RPMI7951 (cell line): ENCODE measurements around the gene TRMO. TPM values are rescaled to one million over a fixed set of nuclear protein-coding genes. Genes with fewer than 3 reads are reported as not detected.
A peak's percentile ranks its signal among the peaks of the same experiment; 100 is the strongest.

Experiments
- DNase-seq: peaks from one replicate; pipeline ENCODE4 v3.0.0-alpha.2; 2012; ENCODE audit warnings: low read depth
- total RNA-seq: library from RNA; depleted of rRNA; stranded (reverse); fragments of >200 nt; shearing (Covaris generic); gene quantifications from 2 replicates; pipeline ENCODE4 v1.2.3, GENCODE V29; 2014; rRNA removed

Gene TRMO
- total RNA-seq, 1 experiment from 2014 or later = 16.9 TPM

DNA sequence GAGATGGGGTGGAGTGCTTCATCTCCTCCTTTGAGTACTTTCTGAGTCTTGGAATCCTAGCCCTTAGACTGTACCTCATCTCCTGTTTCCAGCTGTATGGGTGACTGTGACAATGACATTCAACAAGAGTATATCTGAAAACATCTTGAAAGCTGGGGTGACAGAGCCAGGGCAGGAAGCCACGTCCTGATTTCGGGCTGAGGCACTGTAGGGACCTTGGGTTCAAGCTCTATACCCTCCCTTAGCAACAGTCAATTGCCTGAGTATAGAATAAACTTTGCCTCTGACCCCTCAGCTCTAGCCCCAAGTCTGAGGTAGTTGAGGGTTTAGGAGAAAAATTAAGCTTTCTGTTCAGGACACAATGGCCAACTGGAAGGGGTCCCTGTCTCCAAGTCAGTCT, 63.0 kb downstream of the TRMO start:
- DNase-seq = no peak

DNA sequence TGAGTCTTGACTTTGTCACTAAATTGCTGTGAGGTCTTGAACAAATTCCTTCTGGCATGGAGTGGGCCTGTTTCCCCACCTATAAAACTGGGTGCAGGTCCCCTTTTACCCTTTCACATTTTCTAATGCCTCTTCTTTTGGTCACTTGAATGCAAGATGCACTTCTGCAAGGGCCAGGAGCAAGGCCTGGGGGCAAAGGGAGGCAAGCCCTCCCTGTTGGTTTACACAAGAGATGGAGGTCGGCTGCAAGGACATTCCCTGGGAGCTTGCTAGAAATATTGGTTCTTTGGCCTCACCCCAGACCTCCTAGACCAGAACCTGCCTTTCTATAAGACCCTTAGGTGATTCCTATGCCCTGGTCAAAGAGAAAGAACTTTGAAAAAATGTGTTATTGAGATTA, 63.5 kb downstream of the TRMO start:
- DNase-seq = no peak

DNA sequence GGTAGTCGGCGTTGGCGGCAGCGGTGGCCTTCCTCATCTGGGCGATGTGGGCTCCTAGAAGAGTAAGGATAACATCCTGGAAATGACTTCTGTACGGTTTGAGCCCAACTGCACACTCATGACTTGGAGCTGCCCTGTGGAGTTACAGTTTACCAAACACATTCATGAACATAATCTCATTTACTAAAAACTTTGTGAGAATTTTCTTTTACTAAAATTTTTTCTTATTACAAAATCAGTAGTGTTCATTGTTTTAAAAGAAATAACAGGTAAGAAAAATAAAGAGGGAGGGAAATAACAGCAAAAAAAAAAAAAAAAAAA, 63.9 kb downstream of the TRMO start:
- no peak for DNase-seq

- peak; percentile 17 for DNase-seq
Observed at GRCh38 chr9:97857606-97858392, 64.5 kb downstream of the TRMO start.

- DNase-seq = no peak
Observed at GRCh38 chr9:97856857-97857605, 65.3 kb downstream of the TRMO start.

DNA sequence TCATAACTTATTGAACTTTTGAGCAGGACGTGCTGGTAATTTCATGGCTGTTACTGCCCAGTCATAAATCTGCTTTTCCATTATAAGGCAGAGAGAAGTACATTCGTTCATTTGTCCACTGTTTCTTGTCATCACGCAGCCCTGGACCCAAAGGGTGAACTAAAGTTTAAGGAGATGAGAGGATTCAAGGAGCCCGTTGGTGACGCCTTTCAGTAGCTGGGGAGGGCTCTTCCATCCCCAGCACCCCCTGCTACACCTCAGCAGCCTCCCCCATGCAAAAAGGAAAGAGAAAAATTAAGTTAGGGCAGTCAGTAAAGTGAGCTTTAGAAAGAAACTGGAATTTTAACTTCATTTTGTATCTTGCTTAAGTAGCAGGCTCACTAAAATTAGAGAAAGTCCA, 66.4 kb downstream of the TRMO start:
- no peak for DNase-seq

DNA sequence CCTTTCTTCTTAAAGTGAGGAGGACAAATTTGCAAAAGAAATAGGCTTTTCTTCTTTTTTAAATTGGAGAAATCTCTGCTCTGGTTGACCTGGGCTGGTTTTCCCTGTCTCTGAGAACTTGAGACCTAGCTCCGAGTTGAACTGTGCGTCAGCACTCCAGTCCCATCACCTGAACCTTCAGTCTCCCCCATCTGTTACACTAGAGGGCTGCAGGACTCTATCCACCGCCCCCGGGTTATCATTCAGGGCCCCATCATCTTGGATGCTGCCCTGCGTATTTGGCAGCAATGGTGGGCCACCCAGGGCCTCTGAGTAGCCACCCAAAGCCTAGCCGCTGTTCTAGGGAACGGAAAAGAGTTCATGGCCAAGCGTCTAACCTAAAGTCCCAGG, 66.8 kb downstream of the TRMO start:
- DNase-seq = no peak

DNA sequence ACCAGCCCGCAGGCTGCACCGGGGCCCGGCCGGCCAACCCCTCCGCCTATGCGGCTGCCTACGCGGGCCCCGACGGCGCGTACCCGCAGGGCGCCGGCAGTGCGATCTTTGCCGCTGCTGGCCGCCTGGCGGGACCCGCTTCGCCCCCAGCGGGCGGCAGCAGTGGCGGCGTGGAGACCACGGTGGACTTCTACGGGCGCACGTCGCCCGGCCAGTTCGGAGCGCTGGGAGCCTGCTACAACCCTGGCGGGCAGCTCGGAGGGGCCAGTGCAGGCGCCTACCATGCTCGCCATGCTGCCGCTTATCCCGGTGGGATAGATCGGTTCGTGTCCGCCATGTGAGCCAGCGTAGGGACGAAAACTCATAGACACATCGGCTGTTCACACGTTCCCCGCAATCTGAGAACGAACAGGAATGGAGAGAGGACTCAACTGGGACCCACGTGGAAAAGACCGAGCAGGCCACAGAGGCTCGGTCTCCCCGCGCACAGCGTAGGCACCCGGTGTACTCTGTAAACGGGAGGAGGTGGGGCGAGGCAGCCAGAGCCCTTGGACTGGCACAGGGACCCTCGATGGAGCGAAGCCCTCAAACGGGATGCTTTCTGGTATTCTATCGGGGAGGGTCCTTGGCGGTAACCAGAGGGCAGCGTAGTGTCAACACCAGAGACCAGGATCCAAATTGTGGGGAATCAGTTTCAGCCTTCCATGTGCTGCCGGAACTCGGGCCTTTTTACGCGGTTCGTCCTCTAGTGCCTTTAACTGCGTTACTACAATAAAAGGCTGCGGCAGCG, 67.4 kb downstream of the TRMO start:
- DNase-seq = no peak

Other genes starting within 250 kb of the TRMO start
- gene XPA, start 225.2 kb downstream of the TRMO start, total RNA-seq = 9.5 and 10.5 TPM in 2 replicates
- gene FOXE1, start 69.3 kb downstream of the TRMO start, total RNA-seq = not detected in 2 replicates
- gene HEMGN, start 15.7 kb upstream of the TRMO start, total RNA-seq = not detected in 2 replicates
- 12.4 and 12.7 TPM in 2 replicates for gene ANP32B, start 60.8 kb upstream of the TRMO start, total RNA-seq
- gene NANS, start 134.2 kb upstream of the TRMO start, total RNA-seq = 109 and 140 TPM in 2 replicates
- gene TRIM14, start 196.7 kb upstream of the TRMO start, total RNA-seq = 11.1 and 15.1 TPM in 2 replicates